Suppressor macrophage treated with lipopolysaccharide for 4 hours (primary cell): Measurements from ENCODE around the gene MICALL2.
"Not testable (repeated sequence)": the region's sequence is repeated elsewhere in the genome, so short reads cannot be mapped to it uniquely, and the experiment has no call there.

Experiments used
- DNase-seq: peaks from one replicate; pipeline ENCODE4 v3.0.0-alpha.2; 2020

MICALL2 gene

DNA sequence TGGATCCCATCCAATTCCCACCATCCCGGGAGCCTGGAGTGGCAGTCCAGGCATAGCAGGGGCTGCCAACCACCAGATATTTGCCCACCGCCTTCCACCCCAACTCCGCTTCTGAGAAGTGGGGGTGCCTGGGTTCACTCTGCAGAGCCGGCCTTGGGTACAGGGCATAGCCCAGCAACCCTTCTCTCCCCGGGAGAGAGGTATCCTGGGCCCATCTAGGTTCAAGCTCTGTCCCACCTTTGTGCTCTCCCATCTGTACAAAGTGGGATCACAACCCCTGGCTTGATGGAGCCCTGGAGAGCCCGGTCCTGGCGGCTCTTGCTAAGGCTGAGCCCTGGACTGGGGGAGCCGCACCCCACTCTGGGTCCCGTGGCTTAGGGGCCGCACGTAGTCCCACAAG lies 12.2 kb downstream of the MICALL2 start:
- no peak for DNase-seq

- DNase-seq, result no peak
Observed at GRCh38 chr7:1446620-1447032, 12.6 kb downstream of the MICALL2 start.

GRCh38 chr7:1446026-1446425 lies 13.2 kb downstream of the MICALL2 start:
- DNase-seq, result not testable (repeated sequence)

GRCh38 chr7:1445341-1445740 lies 13.9 kb downstream of the MICALL2 start:
- DNase-seq, result no peak

- no peak for DNase-seq
Observed at GRCh38 chr7:1444925-1445322, 14.3 kb downstream of the MICALL2 start.

- DNase-seq, result no peak
Observed at GRCh38 chr7:1444214-1444924, 14.9 kb downstream of the MICALL2 start.

GRCh38 chr7:1443587-1444200 lies 15.6 kb downstream of the MICALL2 start:
- not testable (repeated sequence) for DNase-seq

DNA sequence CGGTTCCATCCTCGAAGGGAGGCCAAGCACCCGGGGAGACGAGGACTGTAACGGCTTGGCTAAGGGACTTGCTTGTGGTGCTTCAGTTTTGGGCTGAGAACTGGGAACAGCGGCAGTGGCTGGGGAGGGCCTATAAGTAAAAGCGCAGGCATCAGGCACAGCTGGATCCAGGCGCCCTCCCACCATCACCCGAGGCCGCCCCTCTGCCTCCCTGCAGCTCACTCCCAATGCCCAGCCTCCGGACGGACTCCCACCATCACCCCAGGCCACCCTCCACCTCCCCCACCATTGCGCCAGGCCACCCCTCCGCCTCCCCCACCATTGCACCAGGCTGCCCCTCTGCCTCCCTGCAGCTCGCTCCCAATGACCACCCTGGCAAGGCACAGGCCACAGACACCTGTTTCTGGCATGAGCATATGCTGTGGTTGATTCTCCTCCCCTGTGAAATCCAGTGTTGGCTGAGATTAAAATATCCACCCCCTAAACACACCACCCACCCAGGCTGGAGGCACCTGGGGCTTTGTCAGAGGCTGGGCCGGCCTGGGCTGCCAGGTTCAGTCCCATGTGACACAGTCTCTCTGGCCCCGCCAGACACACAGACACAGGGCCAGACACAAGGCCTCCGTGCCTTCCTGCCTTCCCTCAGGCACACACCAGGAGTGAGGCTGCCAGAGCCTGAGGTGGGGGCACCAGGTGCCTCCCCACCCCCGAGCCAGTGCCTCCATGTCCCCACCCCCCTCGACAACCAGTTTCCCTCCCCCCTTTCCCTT lies 16.7 kb downstream of the MICALL2 start:
- no peak for DNase-seq

- no peak for DNase-seq
Observed at GRCh38 chr7:1441615-1442354, 17.5 kb downstream of the MICALL2 start.

DNA sequence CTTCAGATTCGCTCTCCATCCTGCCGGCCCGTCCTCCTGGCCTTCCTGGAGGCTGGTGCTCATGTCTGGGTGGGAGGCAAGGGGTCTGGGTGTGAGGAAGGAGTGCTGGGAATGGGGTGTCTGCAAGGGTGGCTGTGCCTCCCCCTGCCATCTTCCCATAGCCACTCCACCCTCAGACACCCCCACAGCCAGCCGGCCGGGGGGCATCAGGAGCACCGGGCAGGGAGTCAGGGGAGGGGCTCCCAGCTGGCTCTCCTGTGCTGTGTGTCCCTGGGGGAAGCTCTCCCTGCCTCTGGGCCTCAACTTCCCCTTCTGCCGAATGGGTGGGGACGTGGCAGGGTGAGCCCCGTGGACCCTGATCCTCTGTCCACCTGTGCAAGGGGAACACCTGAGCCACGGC lies 18.6 kb downstream of the MICALL2 start:
- DNase-seq, result no peak

GRCh38 chr7:1439373-1440363 lies 19.6 kb downstream of the MICALL2 start:
- no peak for DNase-seq

DNA sequence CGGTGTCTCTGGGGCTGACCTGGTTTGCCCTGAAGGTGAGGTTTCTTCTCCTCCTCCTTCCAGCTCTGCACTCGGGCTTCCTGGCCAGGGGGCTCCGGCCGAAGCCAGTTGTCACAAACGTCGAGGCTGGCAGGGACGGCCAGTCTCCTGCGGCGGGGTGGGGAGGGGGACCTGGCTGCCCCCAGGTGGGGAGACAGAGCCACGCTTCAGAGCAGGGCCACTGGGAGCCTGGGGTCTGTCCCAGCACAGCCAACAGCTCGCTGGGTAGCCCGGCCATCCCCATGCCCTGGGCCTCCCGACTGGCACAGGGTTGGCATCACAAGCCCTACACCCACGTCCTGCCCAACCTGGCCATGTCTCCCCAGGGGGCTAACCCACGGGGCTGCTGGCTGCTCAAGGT lies 20.4 kb downstream of the MICALL2 start:
- no peak for DNase-seq

- no peak for DNase-seq
Observed at GRCh38 chr7:1438208-1438607, 21.1 kb downstream of the MICALL2 start.

DNA sequence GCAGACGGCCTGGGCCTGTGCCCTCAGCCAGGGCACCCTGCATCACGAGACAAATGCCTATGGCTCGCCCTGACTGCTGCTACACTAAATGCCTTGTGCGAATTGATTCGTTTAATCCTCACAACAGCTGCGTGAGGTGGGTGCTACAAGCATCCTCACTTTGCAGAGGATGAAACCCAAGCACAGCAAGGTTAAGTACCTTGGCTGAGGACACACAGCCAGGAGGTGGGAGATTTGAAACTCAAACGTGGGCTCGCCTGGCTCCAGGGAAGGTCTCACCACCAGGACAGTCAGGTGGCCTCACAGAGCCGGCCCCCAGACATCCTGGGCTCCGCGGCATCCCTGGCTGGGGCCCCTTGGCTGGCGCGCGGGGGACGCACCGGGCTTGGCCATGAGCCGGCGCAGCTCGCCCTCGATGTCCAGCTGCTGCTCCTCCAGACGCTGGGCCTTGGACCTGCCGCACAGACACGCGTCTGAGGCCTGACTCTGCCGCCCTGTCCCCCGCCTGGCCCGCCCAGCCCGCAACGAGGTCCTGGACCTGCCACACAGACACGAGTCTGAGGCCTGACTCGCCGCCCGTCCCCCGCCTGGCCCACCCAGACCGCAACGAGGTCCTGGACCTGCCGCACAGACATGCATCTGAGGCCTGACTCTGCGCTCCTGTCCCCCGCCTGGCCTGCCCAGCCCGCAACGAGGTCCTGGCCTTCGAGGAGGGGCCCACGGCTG lies 22.0 kb downstream of the MICALL2 start:
- no peak for DNase-seq

DNA sequence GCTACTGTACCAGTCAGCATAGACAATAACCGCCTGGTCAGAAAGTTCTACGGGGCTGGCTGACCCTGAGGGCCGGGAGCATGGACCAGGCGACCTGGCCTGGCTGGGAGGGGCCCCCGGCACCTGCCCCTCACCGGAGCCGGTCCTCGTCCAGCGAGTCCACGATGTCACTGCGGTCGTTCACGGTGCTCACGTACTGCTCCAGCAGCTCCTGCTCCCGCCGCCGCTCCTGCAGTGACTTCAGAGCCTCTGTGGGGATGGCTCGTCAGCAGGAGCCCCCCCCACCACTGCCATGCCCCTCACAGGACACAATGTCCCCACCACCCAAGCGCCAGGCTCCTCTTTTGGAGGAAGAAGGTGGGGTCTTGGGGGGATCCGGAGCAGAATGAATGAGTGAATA lies 22.7 kb downstream of the MICALL2 start:
- no peak for DNase-seq

GRCh38 chr7:1434891-1435670 lies 24.2 kb downstream of the MICALL2 start:
- no peak for DNase-seq

GRCh38 chr7:1434165-1434718 lies 25.0 kb downstream of the MICALL2 start:
- DNase-seq, result no peak

GRCh38 chr7:1433128-1433920 lies 25.9 kb downstream of the MICALL2 start:
- DNase-seq, result no peak

DNA sequence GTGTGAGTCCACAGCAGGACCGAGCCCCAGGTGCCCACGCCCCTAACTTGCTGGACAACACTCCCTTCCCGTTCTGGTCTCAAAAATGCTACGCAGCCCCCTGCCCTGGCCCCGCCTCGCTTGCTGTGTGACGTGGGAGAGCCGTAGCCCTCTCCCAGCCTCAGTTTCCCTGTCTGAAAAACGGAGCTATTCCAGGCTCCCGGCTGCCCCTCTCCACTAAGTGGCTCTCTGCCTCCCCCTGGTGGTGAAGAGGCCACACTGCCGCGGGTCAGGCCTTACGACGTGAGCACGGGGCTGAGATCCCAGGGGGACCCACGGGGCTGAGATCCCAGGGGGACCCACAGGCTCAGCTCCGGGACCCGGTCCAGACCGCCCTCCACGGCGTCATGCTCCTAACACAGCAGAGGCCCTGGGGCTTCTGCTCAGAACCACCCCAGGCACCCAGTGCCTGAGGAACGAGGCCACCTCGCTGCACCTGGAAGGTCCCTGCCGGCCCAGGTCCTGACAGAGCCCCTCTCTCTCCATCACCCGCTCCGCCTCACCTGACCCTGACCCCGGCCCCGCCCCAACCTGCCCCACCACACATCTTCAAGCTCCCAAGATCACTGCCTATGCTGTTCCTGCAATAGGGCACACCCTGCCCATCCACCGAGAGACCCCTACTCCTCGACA lies 26.7 kb downstream of the MICALL2 start:
- peak; percentile 85 for DNase-seq
